PFSK-1 (cell line): ENCODE data around the gene CCDC51.

Experiments used
- POLR2AphosphoS5 ChIP-seq: IDR thresholded peaks from 2 replicates; pipeline ENCODE4 v1.6.1; 2012; ENCODE audit warnings: low read depth, mild to moderate bottlenecking, control low read depth, low read length, moderate library complexity
- REST ChIP-seq, 2 experiments: IDR thresholded peaks; 2 replicates each; pipeline versions ENCODE4 v1.6.1 to v1.8.0; 2011 to 2012; ENCODE audit warnings: low read depth in 2 of 2, low read length in 2 of 2, control low read depth in 1 of 2, inconsistent platforms in 1 of 2, mild to moderate bottlenecking in 1 of 2, moderate library complexity in 1 of 2; ENCODE audit not compliant: insufficient read depth in 1 of 2
- TAF1 ChIP-seq: IDR thresholded peaks from 2 replicates; pipeline ENCODE4 v1.6.1; 2012; ENCODE audit warnings: low read length, control low read depth, borderline replicate concordance; ENCODE audit not compliant: insufficient read depth

GRCh38 chr3:48468329-48468731, 28.4 kb upstream of the CCDC51 start:
- TF ChIP-seq POLR2AphosphoS5 (no peak), TAF1 (no peak), REST (IDR thresholded peaks at IDR 0.05; ENCODE audit: insufficient read depth in 1 of 2, low read depth in 2 of 2, low read length in 2 of 2) (no peak)
